ENCODE results near the gene ANKRD33B.

GRCh38 chr5:10637944-10638343 is 74.1 kb downstream of the ANKRD33B start:
- no peak for TF ChIP-seq EZH2 (IDR thresholded peaks at IDR 0.05; ENCODE audit: borderline replicate concordance, low read depth, low read length, severe bottlenecking)
- TF ChIP-seq, protein P1, sequence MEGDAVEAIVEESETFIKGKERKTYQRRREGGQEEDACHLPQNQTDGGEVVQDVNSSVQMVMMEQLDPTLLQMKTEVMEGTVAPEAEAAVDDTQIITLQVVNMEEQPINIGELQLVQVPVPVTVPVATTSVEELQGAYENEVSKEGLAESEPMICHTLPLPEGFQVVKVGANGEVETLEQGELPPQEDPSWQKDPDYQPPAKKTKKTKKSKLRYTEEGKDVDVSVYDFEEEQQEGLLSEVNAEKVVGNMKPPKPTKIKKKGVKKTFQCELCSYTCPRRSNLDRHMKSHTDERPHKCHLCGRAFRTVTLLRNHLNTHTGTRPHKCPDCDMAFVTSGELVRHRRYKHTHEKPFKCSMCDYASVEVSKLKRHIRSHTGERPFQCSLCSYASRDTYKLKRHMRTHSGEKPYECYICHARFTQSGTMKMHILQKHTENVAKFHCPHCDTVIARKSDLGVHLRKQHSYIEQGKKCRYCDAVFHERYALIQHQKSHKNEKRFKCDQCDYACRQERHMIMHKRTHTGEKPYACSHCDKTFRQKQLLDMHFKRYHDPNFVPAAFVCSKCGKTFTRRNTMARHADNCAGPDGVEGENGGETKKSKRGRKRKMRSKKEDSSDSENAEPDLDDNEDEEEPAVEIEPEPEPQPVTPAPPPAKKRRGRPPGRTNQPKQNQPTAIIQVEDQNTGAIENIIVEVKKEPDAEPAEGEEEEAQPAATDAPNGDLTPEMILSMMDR (IDR thresholded peaks at IDR 0.05; ENCODE audit: borderline replicate concordance, extremely low read depth, low read length, poor library complexity, severe bottlenecking), result no peak

All from DND-41 (cell line).